Forelimb muscle (tissue), 1 donor: ENCODE data around the gene MYO1F. TPM values are rescaled to one million over a fixed set of nuclear protein-coding genes. Genes with fewer than 3 reads are reported as not detected.
"Not testable (repeated sequence)": the region's sequence is repeated elsewhere in the genome, so short reads cannot be mapped to it uniquely, and the experiment has no call there.

Source experiments
- DNase-seq: peaks from one replicate; pipeline ENCODE4 v3.0.0-alpha.2; 2013; ENCODE audit warnings: low read depth
- polyA plus RNA-seq: library from polyadenylated mRNA; unstranded; fragments of 120-200 nt; gene quantifications from one replicate; pipeline ENCODE4 v1.2.1, GENCODE V29; 2013; ENCODE audit not compliant: insufficient read length

MYO1F gene
- 6.7 TPM for polyA plus RNA-seq

DNA sequence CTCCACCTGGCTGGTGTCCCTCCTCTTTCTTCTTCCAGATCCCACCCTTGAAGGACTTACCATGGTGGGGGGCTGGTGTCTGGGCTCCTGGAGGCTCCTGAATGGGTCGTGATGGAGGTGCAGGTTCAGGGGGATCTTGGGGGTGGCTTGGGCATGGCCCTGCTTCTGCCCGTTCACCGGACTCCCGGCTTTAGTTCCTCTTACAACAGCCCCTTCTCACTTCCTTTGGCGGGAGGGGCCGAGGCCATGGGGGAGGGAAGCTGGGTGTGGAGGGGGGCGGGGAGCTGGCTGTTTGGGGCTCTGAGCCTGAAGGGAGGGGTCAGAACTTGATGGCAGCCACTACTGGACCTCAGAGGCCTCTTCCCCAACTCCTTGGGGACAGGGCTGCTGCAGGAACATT is at the start of gene MYO1F:
Gene MYO1F, minus strand, starts transcription at position 196 of the 400 bp plus-strand sequence. Its CDS starts 133 bp downstream, at position 63.
- DNase-seq: no peak

DNA sequence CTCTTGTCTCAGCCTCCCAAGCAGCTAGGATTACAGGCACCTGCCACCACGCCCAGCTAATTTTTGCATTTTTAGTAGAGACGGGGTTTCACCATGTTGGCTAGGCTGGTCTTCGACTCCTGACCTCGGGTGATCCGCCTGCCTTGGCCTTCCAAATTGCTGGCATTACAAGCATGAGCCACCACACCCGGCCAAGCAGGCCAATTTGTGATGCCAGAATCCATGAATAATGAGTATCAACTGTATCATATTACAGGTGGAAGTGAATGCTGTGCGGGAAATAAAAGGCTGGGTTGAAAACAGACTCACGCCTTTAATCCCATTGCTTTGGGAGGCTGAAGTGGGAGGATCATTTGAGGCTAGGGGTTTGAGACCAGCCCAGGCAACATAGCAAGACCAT is 49.6 kb upstream of the MYO1F start:
- DNase-seq: no peak

DNA sequence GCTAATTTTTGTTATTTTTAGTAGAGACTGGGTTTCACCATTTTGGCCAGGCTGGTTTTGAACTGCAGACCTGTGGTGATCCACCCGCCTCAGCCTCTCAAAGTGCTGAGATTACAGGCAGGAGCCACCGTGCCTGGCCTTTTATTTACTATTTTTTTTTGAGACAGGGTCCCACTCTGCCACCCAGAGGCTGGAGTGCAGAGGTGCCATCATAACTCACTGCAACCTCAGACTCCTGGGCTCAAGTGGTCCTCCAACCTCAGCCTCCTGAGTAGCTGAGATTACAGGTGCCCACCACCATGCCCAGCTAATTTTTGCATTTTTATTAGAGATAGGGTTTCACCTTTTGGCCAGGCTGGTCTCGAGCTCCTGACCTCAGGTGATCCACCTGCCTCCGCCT is 45.6 kb upstream of the MYO1F start:
- DNase-seq: not testable (repeated sequence)

DNA sequence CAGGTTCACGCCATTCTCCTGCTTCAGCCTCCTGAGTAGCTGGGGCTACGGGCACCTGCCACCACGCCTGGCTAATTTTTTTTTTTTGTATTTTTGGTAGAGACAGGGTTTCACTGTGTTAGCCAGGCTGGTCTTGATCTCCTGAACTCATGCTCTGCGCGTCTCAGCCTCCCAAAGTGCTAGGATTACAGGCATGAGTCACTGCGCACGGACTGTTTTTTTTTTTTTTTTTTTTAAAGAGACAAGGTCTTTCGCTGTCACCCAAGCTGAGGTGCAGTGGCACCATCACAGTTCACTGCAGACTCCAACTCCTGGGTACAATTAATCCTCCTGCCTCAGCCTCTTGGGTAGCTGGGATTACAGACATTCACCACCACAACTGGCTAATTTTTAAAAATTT is 41.5 kb upstream of the MYO1F start:
- DNase-seq: no peak

DNA sequence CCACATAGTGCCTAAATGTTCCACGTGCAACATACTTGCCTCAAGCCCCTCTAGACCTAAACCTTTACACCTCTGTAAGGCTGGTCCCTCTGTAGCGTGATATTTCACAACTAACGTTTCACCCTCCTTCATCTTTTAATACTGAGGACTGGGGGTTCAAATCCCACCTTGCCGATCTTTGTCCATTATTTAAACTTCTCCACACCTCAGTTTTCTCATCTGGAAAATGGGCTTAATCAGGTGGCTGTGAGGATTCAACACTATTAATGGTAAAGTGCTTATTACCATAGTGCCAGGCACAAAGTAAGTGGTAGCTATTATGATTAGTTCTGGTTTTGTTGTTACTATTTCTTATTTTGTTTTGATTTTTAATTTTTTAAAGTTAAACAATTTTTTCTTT is 40.7 kb upstream of the MYO1F start:
- DNase-seq: no peak

DNA sequence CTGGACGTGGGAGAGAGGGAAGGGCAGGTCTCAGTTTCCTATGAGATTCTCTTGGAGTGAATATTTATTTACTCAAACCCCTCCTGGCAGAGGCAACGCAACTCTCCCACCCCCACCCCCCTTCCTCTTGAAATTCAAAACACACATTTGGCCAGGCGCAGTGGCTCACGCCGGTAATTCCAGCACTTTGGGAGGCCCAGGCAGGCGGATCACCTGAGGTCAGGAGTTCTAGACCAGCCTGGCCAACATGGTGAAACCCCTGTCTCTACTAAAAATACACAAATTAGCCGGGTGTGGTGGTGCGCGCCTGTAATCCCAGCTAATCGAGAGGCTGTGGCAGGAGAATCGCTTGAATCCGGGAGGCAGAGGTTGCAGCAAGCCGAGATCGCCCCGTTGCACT is 40.1 kb upstream of the MYO1F start:
- DNase-seq: not testable (repeated sequence)

DNA sequence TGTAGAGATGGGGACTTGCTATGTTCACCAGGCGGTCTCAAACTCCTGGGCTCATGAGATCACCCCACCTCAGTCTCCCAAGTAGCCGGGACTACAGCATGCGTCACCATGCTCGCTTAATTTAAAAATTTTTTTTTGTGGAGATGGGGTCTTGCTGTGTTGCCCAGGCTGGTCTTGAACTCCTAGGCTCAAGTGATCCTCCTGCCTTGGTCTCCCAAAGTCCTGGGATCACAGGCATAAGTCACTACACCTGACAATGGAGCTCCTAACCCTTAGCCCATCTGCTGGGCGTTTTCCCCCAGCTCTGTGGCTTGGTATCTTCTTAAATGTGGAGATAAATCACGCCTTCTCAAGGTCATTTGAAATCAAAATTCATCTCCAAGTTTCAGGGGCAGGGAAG is 39.6 kb upstream of the MYO1F start:
- no peak for DNase-seq

DNA sequence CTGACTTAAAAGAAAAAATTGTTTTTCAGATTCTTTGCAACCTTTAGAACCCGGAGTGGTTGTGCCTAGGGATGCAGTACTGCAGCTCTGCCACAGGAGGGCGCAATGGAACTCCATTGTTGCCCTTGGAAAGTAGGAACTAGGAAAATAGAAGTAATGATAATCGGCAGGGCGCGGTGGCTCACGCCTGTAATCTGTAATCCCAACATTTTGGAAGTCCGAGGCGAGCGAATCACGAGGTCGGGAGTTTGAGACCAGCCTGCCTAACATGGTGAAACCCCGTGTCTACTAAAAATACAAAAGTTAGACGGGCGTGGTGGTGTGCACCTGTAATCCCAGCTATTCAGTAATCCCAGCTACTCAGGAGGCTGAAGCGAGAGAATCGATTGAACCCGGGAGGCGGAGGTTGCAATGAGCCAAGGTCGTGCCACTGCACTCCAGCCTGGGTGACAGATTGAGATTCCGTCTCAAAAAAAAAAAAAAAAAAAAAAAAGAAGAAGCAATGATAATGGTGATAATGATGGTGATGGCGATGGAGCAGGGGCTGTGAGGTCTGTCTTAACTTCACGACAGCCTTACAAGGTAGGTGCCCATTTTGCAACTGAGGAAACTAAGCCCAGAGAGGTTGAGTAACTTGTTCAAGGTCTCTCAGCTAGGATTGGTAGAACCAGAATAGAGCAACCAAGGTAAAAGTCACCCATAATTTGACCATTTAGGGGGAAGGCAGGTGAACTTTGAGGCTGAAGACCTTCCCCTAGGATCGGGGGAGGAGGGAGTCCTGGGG is 38.8 kb upstream of the MYO1F start:
- no peak for DNase-seq

DNA sequence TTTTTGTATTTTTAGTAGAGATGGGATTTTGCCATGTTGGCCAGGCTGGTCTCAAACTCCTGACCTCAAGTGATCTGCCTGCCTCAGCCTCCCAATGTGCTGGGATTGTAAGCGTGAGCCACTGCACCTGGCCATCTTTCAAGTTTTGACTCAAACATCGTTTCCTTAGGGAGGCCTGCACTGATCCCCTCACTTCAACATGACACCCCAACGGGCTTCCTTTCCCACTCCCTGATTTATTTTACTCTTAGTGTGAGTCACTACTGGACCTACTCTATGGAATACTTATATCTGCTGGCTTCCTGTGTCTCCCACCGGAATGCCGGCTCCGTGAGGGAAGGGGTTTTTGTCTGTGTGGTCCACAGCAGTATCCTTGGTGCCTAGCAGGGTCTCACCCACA is 37.8 kb upstream of the MYO1F start:
- DNase-seq: no peak

DNA sequence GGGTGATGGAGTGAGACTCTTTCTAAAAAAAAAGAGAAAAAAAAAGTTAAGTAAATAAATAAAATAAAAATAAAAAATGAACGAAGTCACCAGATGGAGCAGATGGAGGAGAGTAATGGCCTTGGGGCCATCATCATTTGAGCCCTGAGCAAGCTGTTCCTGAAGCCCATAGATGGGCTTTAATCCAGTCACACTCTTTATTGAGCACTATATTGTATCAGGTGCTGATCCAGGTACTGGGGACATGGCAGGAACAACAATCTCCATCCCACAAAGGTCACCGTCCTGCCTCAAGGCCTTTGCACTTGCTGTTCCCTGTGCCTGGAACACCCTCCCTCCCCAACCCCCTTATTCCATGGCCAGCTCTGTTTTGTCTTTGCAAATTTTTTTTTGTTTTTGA is 37.2 kb upstream of the MYO1F start:
- no peak for DNase-seq

DNA sequence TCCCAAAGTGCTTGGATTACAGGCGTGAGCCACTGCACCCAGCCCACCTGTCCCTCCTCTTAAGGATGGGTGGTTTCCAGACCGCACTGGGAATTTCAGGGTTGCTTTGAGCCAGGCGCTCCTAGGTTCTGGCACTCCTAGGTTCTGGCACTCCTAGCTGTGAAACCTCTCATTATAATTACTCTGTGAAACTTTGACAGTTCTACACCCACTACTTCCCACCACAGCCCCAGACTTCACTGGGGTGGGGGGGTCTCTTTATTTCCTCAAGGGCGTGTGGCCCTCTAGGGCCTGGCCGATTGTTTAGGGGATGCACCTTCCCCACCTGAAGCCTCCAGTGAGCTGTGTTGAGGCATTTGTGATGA is 35.5 kb upstream of the MYO1F start:
- DNase-seq: no peak

DNA sequence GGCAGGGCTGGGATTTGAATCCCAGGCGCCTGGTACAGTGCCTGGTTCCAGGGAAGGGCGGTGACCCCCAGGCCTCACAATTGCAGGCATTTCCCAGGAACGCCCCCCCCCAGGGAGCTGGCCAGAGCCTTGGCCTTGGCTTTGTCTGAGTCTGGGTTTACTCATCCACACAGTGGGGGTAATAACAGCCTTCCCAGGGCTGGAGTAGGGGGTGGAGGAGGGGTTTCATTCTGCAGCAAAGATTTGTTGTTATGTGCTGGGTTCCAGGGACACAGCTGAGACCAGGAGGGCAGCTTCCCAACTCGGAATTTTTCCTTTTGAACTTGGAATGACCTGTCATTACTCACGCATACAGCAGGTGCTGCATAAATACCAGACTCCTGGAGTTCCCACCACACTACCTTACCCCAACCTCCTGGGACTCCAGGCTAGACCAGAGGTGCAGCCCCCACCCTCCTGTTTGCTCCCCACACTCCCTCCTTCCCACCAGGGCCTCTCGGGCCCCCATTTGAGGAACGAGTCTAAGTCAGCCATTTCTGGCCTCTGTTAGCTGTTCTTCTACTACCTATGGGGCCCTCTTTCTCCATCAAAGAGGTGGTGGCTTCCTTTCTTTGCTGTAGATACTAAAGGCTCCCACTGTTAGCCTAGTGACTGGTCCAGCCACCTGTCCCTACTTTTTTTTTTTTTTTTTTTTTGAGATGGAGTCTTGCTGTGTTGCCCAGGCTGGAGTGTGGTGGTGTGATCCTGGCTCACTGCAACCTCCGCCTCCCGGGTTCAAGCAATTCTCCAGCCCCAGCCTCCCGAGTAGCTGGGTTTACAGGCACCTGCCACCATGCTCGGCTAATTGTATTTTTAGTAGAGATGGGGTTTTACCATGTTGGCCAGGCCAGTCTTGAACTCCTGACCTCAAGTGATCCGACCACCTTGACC is 34.9 kb upstream of the MYO1F start:
- no peak for DNase-seq

DNA sequence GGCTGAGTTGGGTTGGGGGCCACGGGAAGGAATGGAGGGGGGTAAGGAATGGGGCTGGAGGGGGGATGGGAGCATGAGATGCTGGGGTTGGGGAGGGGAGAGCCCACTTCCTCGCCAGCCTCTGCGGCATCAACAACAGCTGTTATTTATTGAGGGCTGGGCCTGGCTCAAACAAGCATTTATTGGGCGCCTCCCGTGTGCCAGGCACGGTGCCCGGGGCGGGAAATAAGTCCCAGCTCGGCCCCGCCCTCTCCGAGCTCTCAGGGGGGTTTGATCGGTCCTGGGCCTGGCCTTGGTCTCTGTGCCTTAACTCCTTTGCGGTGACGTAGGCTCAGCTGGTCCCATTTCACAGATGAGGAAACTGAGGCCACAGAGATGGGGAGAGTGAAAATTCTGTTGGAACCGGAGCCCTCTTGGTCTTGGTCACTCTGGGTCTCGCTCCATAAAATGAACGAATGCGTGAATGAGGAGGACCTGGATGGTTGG is 34.2 kb upstream of the MYO1F start:
- no peak for DNase-seq

DNA sequence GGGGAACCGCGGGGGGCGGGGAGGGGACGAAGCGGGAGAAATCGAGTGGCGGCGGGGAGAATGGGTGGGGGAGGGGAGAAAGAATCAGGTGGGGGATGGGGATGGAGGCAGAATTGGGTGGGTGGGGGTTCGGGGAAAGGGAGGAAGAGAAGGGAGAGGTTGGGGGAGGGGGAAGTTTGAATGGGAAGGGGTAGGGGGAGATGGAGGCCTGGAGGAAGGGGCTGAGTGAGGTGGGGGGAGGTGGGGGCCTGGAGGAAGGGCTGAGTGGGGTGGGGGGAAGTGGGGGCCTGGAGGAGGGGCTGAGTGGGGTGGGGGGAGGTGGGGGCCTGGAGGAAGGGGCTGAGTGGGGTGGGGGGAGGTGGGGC is 33.7 kb upstream of the MYO1F start:
- DNase-seq: no peak

DNA sequence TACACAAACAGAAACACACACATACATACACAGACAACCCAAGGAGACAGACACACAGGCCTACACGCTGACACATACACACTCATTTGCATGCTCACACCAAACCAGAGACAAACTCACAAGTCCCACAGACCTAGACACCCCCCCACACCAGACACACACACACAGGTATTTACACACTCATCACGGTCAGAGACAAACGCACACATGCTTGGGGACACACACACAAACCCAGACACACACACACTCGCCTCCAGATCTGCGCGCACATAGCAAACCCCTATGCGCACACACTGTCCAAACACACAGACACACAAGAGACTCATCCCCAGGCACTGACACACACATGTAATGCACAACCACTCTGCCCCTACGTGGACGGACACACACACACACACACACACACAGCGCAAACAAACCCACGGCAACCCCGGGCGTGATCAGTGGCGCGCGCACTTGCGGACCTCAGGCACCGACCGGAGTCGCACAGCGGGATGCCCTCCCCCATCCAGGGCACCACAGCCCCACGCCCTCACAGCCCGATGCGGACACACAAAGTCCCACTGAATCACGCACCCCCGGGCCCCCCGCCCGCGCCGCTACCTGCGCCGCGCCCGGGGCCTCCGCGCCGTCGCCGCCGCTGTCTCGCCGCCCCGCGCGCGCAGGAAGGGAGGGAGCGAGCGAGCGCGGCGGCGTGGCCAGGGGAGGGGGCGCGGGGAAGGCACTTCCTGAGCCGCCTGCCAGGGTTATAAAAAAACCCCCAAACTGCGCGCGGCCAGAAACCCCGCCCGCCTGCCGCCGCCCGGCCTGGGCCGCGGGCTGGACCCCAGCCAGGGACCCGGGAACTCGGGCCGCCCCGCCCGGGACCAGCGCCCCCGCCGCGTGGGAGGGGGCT is 33.0 kb upstream of the MYO1F start, which contains the start of gene ADAMTS10:
Gene ADAMTS10, minus strand, starts transcription at position 675 of the 895 bp plus-strand sequence. CDS start 5,005 bp downstream, outside the sequence.
- DNase-seq: no peak

DNA sequence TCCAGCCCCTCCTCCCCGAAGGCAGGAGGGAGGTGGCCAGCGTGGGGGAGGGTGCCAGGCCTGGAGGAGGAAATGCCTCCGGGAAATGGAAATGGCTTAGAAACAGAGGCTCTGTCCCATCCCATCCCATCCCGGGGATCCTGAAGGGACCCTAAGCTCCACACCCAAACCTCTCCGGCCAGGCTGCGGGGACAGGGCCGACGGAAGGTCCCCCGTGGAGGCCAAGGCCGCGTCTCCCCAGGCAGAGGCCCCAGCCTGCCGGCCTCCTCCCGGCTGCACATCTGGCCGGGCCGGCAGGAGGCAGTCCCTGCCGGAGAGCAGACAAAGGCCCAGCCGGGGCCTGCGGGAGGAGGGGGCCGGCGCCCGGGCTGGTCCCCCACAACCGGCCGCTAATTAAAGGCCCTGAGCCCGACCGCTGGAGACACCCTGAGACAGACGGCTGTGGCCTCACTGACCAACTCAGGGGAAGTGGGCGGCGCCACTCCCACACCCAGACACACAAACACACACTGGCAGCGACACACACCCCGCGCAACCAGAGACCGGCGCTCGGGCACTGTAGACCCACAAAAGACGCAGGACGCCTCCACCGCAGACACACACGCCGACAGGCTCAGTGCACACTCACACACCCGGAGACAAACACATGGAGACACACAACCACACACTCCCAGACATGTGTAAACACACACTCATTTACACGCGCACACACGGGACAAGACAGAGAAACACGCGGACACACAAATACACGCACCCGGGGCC is 32.2 kb upstream of the MYO1F start:
- DNase-seq: no peak

DNA sequence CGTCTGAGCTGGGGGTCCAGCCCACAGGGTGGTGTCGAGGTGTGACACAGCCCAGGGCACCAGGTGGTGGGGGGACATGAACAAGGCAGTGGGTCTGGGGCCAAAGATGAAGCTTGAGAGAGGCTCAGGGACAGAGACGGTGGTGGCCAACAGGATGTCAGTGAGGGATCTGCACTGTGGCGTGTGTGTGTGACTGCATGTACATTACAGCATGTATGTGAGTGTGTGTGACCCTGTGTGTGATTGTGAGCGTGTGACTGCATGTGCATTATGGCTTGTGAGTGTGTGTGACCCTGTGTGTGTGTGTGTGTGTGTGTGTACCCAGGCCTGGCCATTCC is 31.7 kb upstream of the MYO1F start:
- no peak for DNase-seq

DNA sequence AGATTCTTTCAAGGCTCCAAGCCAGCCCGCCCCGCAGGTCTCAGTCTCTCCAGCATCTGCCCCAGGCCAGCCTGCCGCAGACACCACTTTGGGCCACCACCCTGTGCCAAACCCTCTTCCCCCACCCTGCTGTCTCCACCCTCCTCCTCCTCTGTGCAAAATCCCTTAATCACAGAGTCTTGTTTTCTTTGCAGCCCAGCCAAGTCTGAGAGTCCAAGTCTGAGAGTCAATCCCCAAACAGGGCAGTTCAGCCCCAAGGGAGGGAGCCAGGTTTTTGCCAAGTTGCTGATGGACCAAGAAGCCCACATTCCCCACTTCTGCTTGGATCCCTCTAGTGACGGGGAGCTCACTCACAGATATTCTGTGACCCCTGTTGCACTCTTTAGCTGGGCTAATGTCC is 30.1 kb upstream of the MYO1F start:
- no peak for DNase-seq

DNA sequence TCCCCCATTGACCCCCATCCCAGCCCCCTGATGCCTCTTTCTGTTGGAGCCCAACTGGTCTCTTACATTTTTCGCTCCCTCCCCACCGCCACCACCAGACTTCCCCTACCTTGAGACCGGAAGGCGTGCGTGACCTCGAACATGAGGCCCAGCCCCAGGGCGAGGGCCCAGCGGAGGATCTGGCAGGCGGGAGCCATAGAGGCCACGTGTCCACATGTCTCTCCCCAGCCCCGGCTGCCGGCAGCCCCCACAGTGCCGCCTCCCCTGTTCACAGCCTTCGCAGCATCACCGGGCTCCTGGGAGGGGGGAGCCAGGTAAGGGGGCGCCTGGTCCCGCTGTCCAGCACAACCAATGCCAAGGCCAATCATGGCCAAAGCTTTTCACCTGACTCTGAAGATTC is 28.3 kb upstream of the MYO1F start:
- no peak for DNase-seq

DNA sequence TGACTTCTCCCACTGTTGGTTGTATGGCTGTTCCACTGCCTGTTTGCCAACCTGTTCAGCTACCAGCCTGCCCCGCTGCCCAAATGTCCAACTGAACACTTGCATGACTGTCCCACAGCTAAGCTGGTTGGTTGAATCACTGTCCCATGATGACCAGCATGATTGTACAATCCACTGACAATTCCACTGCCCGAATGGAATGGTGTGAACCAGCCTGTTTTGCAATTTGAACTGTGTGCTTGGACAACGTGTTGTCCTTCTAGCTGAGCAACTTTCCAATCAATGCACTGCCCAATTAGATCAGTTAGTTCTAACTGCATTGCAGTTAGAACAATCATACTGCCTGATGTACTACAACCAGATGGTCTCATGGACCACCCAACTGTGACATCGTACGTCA is 24.6 kb upstream of the MYO1F start:
- DNase-seq: no peak

DNA sequence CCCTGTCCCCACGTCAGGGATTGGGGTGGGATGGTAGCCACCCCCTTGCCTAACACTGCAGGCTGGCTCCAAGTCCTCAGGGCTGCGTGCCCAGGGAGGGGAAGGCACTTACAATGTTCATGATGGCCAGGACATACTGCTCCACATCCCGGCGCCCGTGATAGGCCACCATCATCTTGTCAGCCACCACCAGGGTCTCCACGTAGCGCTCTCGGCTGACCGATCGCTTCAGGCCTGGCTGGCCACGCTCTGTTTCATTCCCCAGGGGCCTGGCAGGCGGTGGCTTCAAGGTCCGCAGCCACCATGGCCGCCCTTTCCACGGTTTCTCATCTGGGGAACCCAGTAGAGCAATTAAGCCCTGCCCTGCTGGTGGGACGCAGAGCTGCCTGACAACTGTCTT is 23.6 kb upstream of the MYO1F start:
- DNase-seq: no peak
